Spleen (tissue), 7 donors: ENCODE measurements around the gene HHAT.

ENCODE experiments used
- CTCF ChIP-seq, 11 experiments: fragments of 200-600 bp in 7 of 11; fragments of 450-650 bp in 4 of 11; sonication (generic) in 4 of 11; IDR thresholded peaks in 8 of 11; conservative IDR thresholded peaks in 3 of 11; 1 replicate in 7 of 11; 2 replicates in 4 of 11; pipeline versions ENCODE4 v1.4.0 to v1.8.0; 2016 to 2021; ENCODE audit warnings: antibody characterized with exemption in 11 of 11, inconsistent platforms in 4 of 11, mild to moderate bottlenecking in 1 of 11
- POLR2A ChIP-seq, 3 donors: fragments of 450-650 bp; IDR thresholded peaks; one replicate each; pipeline ENCODE4 v1.5.1; 2017; ENCODE audit warnings: antibody characterized with exemption in 3 of 3, mild to moderate bottlenecking in 1 of 3
- POLR2AphosphoS5 ChIP-seq, 3 donors: sonication (generic); formaldehyde crosslinking; IDR thresholded peaks; one replicate each; pipeline ENCODE4 v1.5.1; 2017; ENCODE audit warnings: antibody characterized with exemption in 3 of 3
- donor health status: DM: no; HTN: no; CAD: no; lungs with moderate emphysema.
- donor health status: DM: no; HTN: no; CAD: no.
- donor health status: DM: no; HTN: no; CAD: no.

GRCh38 chr1:210516092-210516656 is 187.5 kb downstream of the HHAT start:
- TF ChIP-seq CTCF (IDR thresholded peaks at IDR 0.05 in 8 of 11, conservative IDR thresholded peaks at IDR 0.05 in 3 of 11) (no peak), POLR2A (IDR thresholded peaks at IDR 0.05) (no peak), POLR2AphosphoS5 (IDR thresholded peaks at IDR 0.05) (no peak)
